Naive thymus-derived CD8-positive, alpha-beta T cell (primary cell): ENCODE results near the gene RNF220. TPM values are rescaled to one million over a fixed set of nuclear protein-coding genes. Genes with fewer than 3 reads are reported as not detected.

Experiments used
- ATAC-seq, 2 donors: fragments of 150-1000 bp; cut with Tn5 transposase in 1 of 2; sonication (Bioruptor Pico), chemical (Tn5 transposase) in 1 of 2; 1 replicate in 1 of 2; 2 replicates in 1 of 2; pipeline ENCODE4 v1.10.0; 2021; ENCODE audit warnings: mild to moderate bottlenecking in 2 of 2, moderate library complexity in 2 of 2
- POLR2A ChIA-PET: fragments of 350-600 bp; sonication (Branson Sonifier 250); formaldehyde crosslinking; loops from one replicate; lab custom pipeline; 2021; ENCODE audit warnings: antibody characterized with exemption; lab: Charles Lee
- DNase-seq, 10 donors: peaks; one replicate each; pipeline versions ENCODE4 v3.0.0 to v3.0.0-alpha.2; 2020 to 2022
- H3K27ac Mint-ChIP-seq, 10 donors: one replicate each; pipeline ENCODE4 v1.8.0; 2020 to 2022; ENCODE audit warnings: mild to moderate bottlenecking in 10 of 10, mixed read lengths in 10 of 10, moderate library complexity in 4 of 10, inconsistent platforms in 1 of 10
- H3K27me3 Mint-ChIP-seq, 5 donors: one replicate each; pipeline ENCODE4 v1.8.0; 2021 to 2022; ENCODE audit warnings: mixed read lengths in 5 of 5
- H3K36me3 Mint-ChIP-seq, 3 donors: one replicate each; pipeline ENCODE4 v1.8.0; 2020 to 2022; ENCODE audit warnings: mixed read lengths in 3 of 3, mild to moderate bottlenecking in 2 of 3, inconsistent platforms in 1 of 3
- H3K4me1 Mint-ChIP-seq, 4 donors: one replicate each; pipeline ENCODE4 v1.8.0; 2021 to 2022; ENCODE audit warnings: mixed read lengths in 4 of 4
- H3K4me3 Mint-ChIP-seq, 10 donors: one replicate each; pipeline ENCODE4 v1.8.0; 2020 to 2022; ENCODE audit warnings: mild to moderate bottlenecking in 10 of 10, mixed read lengths in 10 of 10, moderate library complexity in 6 of 10, inconsistent platforms in 1 of 10
- H3K9me3 Mint-ChIP-seq, 9 donors: one replicate each; pipeline ENCODE4 v1.8.0; 2020 to 2022; ENCODE audit warnings: mixed read lengths in 9 of 9, mild to moderate bottlenecking in 3 of 9, inconsistent platforms in 1 of 9, moderate library complexity in 1 of 9
- polyA plus RNA-seq, 3 donors: library from polyadenylated mRNA; unstranded; fragments of 300-500 nt; fragmentation: Illumina TruSeq; gene quantifications; one replicate each; pipeline ENCODE4 v1.2.3, GENCODE V29; 2021
- total RNA-seq, 8 experiments: library from RNA in 2 of 8; stranded (reverse) in 2 of 8; gene quantifications; one replicate each; pipeline ENCODE4 v1.2.3 and lab custom pipeline; 2021 to 2026

RNF220 gene
- total and polyA plus RNA-seq, 5 experiments from 2014 or later: 62.2 to 129 (median 103) TPM

- ATAC-seq (no peak), DNase-seq (no peak)
- peaks cover 0 to 9% (median 7%) of the 10 kb centered on the region in 4 donors for H3K4me1 Mint-ChIP-seq
- peak overlapping the region in 2 of 10 donors; percentile 22 to 68 for H3K27ac Mint-ChIP-seq
- POLR2A ChIA-PET: no interaction called here
- no peaks in the 10 kb centered on the region for H3K27me3 Mint-ChIP-seq
- H3K9me3 Mint-ChIP-seq: no peaks in the 10 kb centered on the region
- no peak overlapping the region for H3K4me3 Mint-ChIP-seq
- H3K36me3 Mint-ChIP-seq: peaks cover 0 to 2% (median 0%) of the 10 kb centered on the region in 3 donors
Observed at GRCh38 chr1:44681905-44682882, 277.1 kb downstream of the RNF220 start.

- ATAC-seq (no peak), DNase-seq (no peak)
- H3K36me3 Mint-ChIP-seq: peaks cover 0 to 2% (median 0%) of the 10 kb centered on the region in 3 donors
- no peak overlapping the region for H3K27ac Mint-ChIP-seq
- POLR2A ChIA-PET: no interaction called here
- H3K27me3 Mint-ChIP-seq: no peaks in the 10 kb centered on the region
- peak overlapping the region in 1 of 10 donors; percentile 42 for H3K4me3 Mint-ChIP-seq
- no peaks in the 10 kb centered on the region for H3K9me3 Mint-ChIP-seq
- peaks cover 0 to 9% (median 7%) of the 10 kb centered on the region in 4 donors for H3K4me1 Mint-ChIP-seq
Observed at GRCh38 chr1:44682883-44683265, 277.8 kb downstream of the RNF220 start.

- Mint-ChIP-seq H3K36me3 (peaks cover 0 to 2% (median 0%) of the 10 kb centered on the region in 3 donors), H3K4me3 (no peak overlapping the region), H3K27me3 (no peaks in the 10 kb centered on the region), H3K27ac (peak overlapping the region in 4 of 10 donors; percentile 17 to 52 (median 24)), H3K9me3 (no peaks in the 10 kb centered on the region), H3K4me1 (peaks cover 0 to 9% (median 7%) of the 10 kb centered on the region in 4 donors)
- DNase-seq (no peak), ATAC-seq (no peak)
- POLR2A ChIA-PET: no interaction called here
Observed at GRCh38 chr1:44684525-44684924, 279.5 kb downstream of the RNF220 start.

DNA sequence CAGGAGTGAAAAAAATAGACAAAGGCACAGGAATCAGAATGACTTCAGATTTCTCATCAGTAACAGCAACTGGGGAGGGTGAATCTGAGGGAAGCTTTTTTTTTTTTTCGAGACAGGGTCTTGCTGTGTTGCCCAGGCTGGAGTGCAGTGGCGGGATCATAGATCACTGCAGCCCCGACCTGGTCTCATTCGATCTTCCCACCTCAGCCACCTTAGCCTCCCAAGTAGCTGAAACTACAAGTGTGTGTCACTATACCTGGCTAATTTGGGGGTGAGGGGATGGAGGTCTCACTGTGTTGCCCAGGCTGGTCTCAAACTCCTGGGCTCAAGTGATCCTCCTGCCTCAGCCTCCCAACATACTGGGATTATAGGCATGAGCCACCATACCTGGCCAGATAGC lies 280.2 kb downstream of the RNF220 start:
- Mint-ChIP-seq H3K4me3 (no peak overlapping the region), H3K27ac (no peak overlapping the region), H3K9me3 (no peaks in the 10 kb centered on the region), H3K27me3 (no peaks in the 10 kb centered on the region), H3K36me3 (peaks cover 0 to 2% (median 0%) of the 10 kb centered on the region in 3 donors), H3K4me1 (peaks cover 0 to 9% (median 7%) of the 10 kb centered on the region in 4 donors)
- no peak for DNase-seq
- POLR2A ChIA-PET: no interaction called here
- no peak for ATAC-seq

GRCh38 chr1:44685881-44686280 lies 280.8 kb downstream of the RNF220 start:
- H3K9me3 Mint-ChIP-seq: no peaks in the 10 kb centered on the region
- H3K27me3 Mint-ChIP-seq: no peaks in the 10 kb centered on the region
- no peak overlapping the region for H3K4me3 Mint-ChIP-seq
- no peak for DNase-seq
- no peak overlapping the region for H3K27ac Mint-ChIP-seq
- ATAC-seq: no peak
- H3K36me3 Mint-ChIP-seq: peaks cover 0 to 2% (median 0%) of the 10 kb centered on the region in 3 donors
- peaks cover 0 to 9% (median 7%) of the 10 kb centered on the region in 4 donors for H3K4me1 Mint-ChIP-seq
- POLR2A ChIA-PET: no interaction called here

DNA sequence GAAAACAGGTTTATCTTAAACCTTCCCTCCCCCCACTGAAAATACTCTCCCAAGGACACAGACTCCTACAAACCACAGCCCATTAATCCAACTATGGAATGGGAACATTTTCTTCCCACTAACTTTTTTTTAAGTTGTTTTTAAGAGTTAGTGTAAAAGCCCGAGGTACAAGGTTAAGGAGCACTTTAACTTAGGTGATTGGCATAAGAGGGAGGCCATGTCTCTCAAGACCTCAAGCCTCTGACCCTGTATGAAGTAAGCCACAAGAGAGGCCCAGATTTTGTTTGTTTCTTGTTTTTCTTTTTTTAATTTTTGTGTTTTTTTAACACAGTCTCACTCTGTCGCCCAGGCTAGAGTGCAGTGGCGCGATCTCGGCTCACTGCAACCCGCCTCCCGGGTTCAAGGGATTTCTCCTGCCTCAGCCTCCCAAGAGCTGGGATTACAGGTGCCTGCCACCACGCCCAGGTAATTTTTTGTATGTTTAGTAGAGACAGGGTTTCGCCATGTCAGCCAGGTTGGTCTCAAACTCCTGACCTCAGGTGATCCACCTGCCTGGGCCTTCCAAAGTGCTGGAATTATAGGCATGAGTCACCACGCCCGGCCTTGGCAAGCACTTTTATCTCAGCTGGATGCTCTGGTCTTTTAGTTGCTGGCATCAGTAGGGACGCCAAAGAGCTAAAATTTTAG lies 283.8 kb downstream of the RNF220 start:
- no peak overlapping the region for H3K4me3 Mint-ChIP-seq
- peaks cover 0 to 9% (median 6%) of the 10 kb centered on the region in 4 donors for H3K4me1 Mint-ChIP-seq
- POLR2A ChIA-PET: interaction anchor here (0.6 kb wide), 1 partner anchor 51 kb away, joined by 4 read pairs; no protein-coding TSS in a partner anchor
- ATAC-seq (no peak), DNase-seq (no peak)
- no peaks in the 10 kb centered on the region for H3K9me3 Mint-ChIP-seq
- H3K36me3 Mint-ChIP-seq: peaks cover 0 to 3% (median 0%) of the 10 kb centered on the region in 3 donors
- peaks cover 0 to 5% (median 3%) of the 10 kb centered on the region in 5 donors for H3K27me3 Mint-ChIP-seq
- no peak overlapping the region for H3K27ac Mint-ChIP-seq

- Mint-ChIP-seq H3K36me3 (peaks cover 0 to 4% (median 0%) of the 10 kb centered on the region in 3 donors), H3K4me1 (peaks cover 0 to 6% (median 4%) of the 10 kb centered on the region in 4 donors), H3K4me3 (no peak overlapping the region), H3K27ac (no peak overlapping the region), H3K9me3 (no peaks in the 10 kb centered on the region), H3K27me3 (peaks cover 0 to 5% (median 3%) of the 10 kb centered on the region in 5 donors)
- DNase-seq (no peak), ATAC-seq (no peak)
- POLR2A ChIA-PET: no interaction called here
Observed at GRCh38 chr1:44689447-44689765, 284.4 kb downstream of the RNF220 start.

- Mint-ChIP-seq H3K4me3 (no peak overlapping the region), H3K36me3 (peaks cover 0 to 4% (median 0%) of the 10 kb centered on the region in 3 donors), H3K27ac (no peak overlapping the region), H3K9me3 (no peaks in the 10 kb centered on the region), H3K4me1 (peaks cover 11 to 35% (median 23%) of the 10 kb centered on the region in 4 donors), H3K27me3 (peaks cover 0 to 5% (median 3%) of the 10 kb centered on the region in 5 donors)
- POLR2A ChIA-PET: no interaction called here
- no peak for ATAC-seq
- no peak for DNase-seq
Observed at GRCh38 chr1:44693159-44693558, 288.1 kb downstream of the RNF220 start.

GRCh38 chr1:44693900-44694299 lies 288.8 kb downstream of the RNF220 start:
- POLR2A ChIA-PET: no interaction called here
- ATAC-seq (no peak), DNase-seq (no peak)
- peaks cover 0 to 4% (median 0%) of the 10 kb centered on the region in 3 donors for H3K36me3 Mint-ChIP-seq
- H3K27me3 Mint-ChIP-seq: peaks cover 0 to 5% (median 3%) of the 10 kb centered on the region in 5 donors
- H3K9me3 Mint-ChIP-seq: no peaks in the 10 kb centered on the region
- no peak overlapping the region for H3K4me3 Mint-ChIP-seq
- no peak overlapping the region for H3K27ac Mint-ChIP-seq
- peaks cover 11 to 37% (median 23%) of the 10 kb centered on the region in 4 donors for H3K4me1 Mint-ChIP-seq

DNA sequence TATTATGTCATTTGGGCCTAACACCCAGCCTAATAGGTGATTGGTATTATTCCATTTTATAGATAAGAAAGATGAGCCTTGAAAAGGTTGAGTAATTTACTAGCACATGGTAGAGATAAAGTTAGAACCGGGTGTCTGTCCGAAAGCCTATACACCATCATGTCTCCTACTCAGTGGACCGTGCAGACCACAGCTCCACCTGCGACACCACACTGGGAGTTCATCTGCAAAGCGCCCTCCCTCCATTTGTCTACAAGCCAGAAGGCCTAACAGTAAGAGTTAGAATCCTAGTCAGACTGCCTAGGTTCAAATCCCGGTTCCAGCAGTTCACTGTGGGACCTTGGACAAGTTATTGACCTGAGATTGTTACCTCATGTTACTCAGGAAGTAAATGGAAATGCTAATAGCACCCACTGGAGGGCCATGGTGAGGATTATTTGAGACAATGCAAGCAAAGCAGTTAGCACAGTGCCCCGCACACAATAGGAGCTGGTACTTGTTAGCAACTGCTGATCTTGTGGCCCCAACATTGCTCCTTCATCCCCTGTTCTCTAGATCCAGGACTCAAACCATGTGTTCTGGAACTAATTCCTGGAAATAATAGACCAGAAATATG lies 289.9 kb downstream of the RNF220 start:
- Mint-ChIP-seq H3K27me3 (peaks cover 0 to 5% (median 3%) of the 10 kb centered on the region in 5 donors), H3K9me3 (no peaks in the 10 kb centered on the region), H3K36me3 (peaks cover 0 to 4% (median 0%) of the 10 kb centered on the region in 3 donors), H3K27ac (peak overlapping the region in 4 of 10 donors; percentile 8 to 90 (median 32)), H3K4me3 (no peak overlapping the region), H3K4me1 (peaks cover 11 to 37% (median 23%) of the 10 kb centered on the region in 4 donors)
- POLR2A ChIA-PET: interaction anchor here (0.7 to 2.2 kb wide), 3 partner anchors 21 to 63 kb away, joined by 3 to 8 read pairs (median 6); partner anchors contain the start of genes ARMH1 and TMEM53
- no peak for DNase-seq
- no peak for ATAC-seq

DNA sequence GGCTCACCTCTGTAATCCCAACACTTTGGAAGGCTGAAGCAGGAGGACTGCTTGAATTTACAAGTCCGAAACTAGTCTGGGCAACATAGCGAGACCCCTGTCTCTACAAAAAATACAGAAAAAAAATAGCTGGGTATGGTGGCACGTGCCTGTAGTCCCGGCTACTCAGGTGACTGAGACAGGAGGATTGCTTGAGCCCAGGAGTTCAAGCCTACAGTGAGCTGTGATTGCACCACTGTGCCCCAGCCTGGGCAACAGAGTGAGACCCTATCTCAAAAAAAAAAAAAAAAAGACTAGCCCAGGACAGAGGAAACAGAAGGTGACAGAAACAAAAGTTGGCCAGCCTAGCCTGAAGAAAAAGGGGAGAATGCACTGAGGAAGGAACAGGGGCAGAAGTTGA lies 290.6 kb downstream of the RNF220 start:
- Mint-ChIP-seq H3K4me3 (peak overlapping the region in 2 of 10 donors; percentile 15 to 38), H3K9me3 (no peaks in the 10 kb centered on the region), H3K27me3 (peaks cover 0 to 5% (median 3%) of the 10 kb centered on the region in 5 donors), H3K36me3 (peaks cover 0 to 4% (median 0%) of the 10 kb centered on the region in 3 donors), H3K4me1 (peaks cover 11 to 37% (median 24%) of the 10 kb centered on the region in 4 donors), H3K27ac (peak overlapping the region in 5 of 10 donors; percentile 48 to 93 (median 69))
- ATAC-seq: no peak
- POLR2A ChIA-PET: interaction anchor here (0.7 to 2.2 kb wide), 5 partner anchors 18 to 64 kb away, joined by 3 to 8 read pairs (median 3); partner anchors contain the start of genes ARMH1 and TMEM53
- DNase-seq: no peak

GRCh38 chr1:44696101-44696500 lies 291.0 kb downstream of the RNF220 start:
- POLR2A ChIA-PET: interaction anchor here (0.6 to 2.2 kb wide), 11 partner anchors 11 to 147 kb away, joined by 3 to 13 read pairs (median 4); partner anchors contain the start of genes ARMH1 and TMEM53
- peak overlapping the region in 3 of 10 donors; percentile 70 to 75 (median 70) for H3K4me3 Mint-ChIP-seq
- ATAC-seq (no peak), DNase-seq (no peak)
- peaks cover 11 to 37% (median 24%) of the 10 kb centered on the region in 4 donors for H3K4me1 Mint-ChIP-seq
- H3K9me3 Mint-ChIP-seq: no peaks in the 10 kb centered on the region
- H3K27ac Mint-ChIP-seq: peak overlapping the region in 9 of 10 donors; percentile 74 to 94 (median 93)
- H3K27me3 Mint-ChIP-seq: peaks cover 0 to 5% (median 3%) of the 10 kb centered on the region in 5 donors
- H3K36me3 Mint-ChIP-seq: peaks cover 0 to 4% (median 0%) of the 10 kb centered on the region in 3 donors
